RPMI7951 (cell line): ENCODE data around the gene MYO7A. TPM values are rescaled to one million over a fixed set of nuclear protein-coding genes. Genes with fewer than 3 reads are reported as not detected.
"Not testable (repeated sequence)": the region's sequence is repeated elsewhere in the genome, so short reads cannot be mapped to it uniquely, and the experiment has no call there.

Experiments
- DNase-seq: peaks from one replicate; pipeline ENCODE4 v3.0.0-alpha.2; 2012; ENCODE audit warnings: low read depth
- total RNA-seq: library from RNA; depleted of rRNA; stranded (reverse); fragments of >200 nt; shearing (Covaris generic); gene quantifications from 2 replicates; pipeline ENCODE4 v1.2.3, GENCODE V29; 2014

Gene MYO7A
- total RNA-seq, 1 experiment from 2014 or later = 0.36 TPM

- no peak for DNase-seq
Observed at GRCh38 chr11:77093056-77093891, 34.8 kb upstream of the MYO7A start.

- no peak for DNase-seq
Observed at GRCh38 chr11:77093987-77094840, 33.8 kb upstream of the MYO7A start.

DNA sequence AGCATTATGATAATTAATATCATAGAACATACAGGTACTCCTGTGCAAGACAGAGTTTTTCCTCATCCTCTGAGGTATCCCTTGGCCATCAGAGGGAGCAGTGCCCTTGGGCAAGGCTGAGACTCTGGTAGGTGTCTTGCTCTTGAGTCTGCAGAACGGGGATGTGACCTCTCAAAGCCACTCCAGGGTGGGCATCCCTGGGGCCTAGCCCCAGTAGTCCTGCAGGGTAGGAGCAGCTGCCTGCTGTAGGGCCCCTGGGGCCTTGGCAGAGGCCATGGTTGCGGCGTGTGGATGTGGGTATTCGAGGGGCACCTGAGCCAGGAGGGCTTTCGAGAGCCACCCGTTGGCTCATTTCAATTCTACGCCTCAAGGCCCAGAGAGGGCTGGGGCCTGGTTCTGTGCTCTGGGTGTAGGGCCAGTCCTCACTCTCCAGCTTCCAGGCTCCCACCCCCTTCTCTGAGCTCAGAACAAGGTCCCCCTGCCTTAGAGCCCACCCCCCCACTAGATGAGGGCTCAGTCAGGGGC is 33.1 kb upstream of the MYO7A start:
- DNase-seq = no peak

DNA sequence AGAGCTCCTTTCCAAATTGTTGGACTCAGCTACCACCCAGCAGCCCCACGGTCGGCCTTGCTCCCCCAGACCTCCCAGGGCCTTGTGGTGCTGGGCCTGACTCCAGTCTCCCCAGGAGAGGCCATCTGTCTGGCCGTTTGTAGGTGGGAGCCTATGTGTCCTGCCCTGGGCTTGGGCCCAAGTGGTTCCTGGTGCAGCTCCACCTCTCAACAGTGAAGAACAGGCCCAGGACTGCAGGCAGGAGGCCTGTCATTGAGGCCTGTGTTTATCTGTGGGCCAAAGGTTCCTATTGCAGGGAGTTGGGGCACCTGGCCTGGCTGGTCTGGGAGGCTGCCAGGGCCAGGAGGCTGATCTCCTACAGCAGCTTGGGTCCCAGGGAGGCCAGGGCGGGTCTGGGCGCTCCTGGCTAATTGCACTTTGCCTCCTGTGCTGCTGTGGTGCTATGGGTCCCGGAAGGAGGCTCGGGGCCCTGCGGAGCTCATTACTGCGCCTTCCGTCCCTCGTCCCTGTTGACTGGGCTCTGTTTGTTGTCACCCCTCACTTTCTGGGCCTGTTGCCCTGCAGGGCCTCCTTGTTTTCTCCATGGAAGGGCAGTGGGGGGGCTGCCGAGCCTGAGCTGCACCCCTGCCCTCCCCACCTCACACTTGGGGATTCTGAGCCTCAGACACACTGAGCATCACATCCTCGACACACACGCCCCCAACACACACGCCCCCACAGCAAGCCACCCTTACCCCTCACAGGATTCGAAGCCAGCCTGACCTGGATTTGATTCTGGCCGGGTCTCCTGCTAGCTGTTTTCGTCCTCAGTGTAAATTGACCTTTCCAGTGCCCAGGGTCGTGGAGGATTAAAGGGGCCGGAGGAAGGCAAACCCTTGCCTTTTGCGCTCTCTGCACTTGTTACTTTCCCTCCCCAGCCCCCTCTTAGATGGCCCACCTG is 32.2 kb upstream of the MYO7A start:
- no peak for DNase-seq

GRCh38 chr11:77096591-77097019 is 31.4 kb upstream of the MYO7A start:
- DNase-seq = no peak

DNA sequence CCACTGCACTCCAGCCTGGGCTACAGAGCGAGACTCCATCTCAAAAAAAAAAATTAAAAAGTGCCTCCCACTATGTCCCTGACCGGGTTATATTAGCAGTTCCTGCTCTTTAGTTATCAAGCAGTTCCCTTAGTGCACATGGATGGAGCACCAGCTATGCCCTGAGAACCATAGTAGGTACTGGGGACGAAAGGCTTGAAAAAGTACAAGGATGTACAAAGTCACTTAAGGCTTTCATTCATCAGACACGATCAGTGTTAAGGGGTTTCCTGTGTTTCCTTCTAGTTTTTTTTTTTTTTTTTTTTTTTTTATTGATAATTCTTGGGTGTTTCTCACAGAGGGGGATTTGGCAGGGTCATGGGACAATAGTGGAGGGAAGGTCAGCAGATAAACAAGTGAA is 30.9 kb upstream of the MYO7A start:
- not testable (repeated sequence) for DNase-seq

DNA sequence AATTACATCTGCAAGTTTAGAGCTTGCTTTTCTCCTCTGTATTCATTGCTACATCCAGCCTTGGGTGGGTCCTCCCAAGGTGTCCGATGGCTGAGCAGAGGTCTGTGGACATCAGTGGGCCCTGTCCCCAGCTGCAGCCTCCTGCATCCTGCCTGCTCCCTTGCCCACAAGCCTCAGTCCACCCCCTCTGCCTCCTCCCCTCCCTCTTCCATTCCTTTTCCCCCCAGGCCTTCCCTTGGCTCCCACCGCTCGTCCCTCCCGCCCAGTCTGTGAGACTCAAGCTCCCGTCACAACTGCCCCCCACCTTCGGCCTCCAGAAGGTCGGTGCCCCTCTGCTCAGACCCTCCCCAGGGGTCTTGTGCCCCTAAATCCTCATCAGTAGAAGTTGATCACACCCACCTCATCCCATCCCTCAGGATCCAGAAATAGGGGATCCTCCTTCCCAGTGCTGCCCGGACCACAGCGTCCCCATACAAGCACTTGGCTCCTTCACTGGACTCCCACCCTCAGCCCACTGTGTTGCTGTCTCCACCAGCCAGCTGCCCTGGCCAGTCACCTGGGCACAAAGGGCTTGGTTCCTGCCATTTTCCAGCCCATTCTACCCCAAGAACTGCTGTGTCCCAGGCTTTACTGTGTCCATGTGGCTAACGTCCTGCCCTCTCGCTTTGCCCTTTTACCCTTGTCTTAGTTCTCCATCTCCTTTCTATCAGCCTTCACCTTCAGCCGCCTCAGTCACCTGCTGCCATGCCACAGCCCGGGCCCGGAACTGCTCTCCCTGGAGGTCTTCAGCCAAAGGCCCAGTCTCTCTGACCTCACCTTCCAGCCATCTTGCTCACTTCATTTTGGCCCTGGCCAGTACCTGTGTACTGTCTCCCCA is 27.6 kb upstream of the MYO7A start:
- no peak for DNase-seq

DNA sequence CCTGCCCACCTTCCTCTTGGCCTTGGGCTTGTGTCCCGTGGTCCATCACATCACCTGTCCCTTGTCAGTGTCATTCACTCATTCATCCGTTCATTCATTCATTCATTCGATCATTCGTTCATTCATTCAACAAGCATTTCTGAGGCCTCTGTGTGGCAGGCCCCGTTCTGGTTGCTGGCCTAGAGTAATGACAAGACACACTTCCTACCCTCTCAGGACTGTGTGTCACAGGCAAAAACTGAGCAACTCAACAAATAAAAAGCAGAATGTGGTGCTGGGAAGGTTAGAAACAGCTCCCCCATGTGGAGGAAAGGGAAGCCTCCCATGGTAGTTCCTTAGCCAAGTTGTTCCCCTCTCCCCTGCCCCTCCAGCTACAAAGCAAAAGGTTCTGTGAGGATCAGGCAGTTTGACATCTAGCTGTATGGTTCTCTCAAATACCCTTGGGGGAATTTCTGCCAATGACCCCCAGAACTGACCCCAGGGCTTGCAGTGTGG is 27.0 kb upstream of the MYO7A start:
- DNase-seq = no peak

DNA sequence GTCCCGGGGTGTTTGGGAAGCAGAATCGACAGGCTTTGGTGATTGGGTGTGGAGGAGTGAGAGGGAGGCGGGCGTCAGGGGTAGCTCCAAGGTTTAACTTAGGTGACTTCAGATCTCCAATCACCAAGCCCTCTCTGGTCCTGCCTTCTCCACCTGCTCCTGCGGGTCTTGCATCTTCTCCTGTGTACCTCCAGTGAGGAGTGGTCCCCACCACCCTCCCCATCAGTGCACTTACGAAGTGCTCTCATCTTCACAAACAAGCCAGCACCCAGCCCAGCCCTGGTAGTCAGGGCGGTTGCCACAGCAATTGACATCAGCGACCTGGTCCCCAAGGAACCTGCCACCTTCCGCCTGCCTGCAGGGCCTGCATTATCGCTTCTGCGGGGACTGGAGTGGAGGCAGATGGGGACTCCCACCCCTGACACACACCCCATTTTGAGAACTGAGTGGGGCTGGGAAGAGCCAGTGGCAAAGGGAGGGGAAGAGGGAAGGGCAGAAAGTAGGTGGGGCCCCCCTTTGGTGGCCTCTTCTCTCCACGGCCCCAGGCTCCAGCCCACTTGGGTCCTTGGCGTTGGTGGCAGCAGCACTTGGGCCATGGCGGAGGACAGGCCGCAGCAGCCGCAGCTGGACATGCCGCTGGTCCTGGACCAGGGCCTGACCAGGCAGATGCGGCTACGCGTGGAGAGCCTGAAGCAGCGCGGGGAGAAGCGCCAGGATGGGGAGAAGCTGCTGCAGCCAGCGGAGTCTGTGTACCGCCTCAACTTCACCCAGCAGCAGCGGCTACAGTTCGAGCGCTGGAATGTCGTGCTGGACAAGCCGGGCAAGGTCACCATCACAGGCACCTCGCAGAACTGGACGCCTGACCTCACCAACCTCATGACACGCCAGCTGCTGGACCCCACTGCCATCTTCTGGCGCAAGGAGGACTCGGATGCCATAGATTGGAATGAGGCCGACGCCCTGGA is 25.5 kb upstream of the MYO7A start, which contains the start of gene OMP:
TSS of gene OMP (plus strand) at position 595 of the 965 bp plus-strand sequence. CDS start at position 595, 0 bp downstream.
- DNase-seq = no peak

DNA sequence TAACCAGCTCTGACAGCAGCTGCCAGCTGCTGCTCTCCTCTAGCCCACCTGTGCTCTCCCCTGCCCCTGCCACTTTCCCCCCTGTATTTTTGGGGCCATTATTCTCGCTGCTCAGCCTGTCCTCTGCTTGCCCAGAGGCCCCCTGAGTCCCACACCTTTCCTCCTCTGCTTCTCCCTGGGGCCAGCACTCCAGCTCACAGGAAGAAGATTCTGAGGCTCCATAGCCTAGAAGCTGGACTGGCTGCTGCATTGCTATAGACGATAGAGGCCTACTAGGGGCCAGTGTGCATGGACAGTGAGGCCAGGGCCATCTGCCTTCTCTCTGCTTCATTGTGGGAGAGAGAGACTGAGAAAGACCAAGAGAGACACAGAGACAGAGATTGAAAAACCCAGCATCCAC is 24.7 kb upstream of the MYO7A start:
- DNase-seq = no peak

DNA sequence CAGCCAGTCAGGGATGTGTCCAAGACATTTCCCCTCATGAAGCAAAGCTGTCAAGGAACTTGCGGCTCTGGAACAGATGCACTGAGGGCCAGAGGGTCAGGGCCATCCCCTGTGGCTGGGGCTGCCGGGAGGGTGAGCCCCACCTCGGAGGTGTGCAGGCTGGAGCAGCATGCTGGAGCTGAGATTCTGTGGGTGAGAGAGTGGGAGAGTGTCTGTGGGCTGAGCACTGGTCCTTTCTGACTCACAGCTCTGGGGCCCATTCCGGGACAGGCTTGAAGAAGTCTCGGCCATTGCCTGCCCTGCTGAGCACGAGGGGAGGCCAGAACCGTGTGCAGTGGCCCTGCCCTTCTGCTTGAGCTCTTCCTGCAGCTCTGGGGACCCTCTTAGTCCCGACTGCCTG is 23.3 kb upstream of the MYO7A start:
- DNase-seq = no peak

GRCh38 chr11:77106321-77106720 is 21.7 kb upstream of the MYO7A start:
- peak; percentile 84 for DNase-seq

GRCh38 chr11:77106759-77107158 is 21.3 kb upstream of the MYO7A start:
- no peak for DNase-seq

DNA sequence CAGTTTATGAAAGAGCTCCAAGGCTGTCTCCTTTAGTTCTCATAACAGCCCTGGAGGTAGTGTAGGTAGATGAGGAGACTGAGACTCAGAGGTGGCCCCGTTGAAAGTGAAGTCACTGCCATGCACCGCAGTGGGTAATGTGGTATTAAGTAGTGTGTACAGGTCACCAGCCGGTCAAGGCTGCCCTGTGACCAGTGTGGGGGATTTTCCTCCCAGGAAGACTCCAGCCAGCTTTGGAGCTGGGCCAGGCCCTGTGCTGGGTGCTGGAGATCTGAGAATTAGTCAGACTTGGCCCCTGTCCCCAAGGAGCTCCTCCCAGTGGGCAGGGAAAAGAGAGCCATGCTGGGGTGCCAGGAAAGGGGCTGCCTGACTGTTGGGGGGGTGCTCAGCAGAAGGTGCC is 20.1 kb upstream of the MYO7A start:
- peak; percentile 96 for DNase-seq

DNA sequence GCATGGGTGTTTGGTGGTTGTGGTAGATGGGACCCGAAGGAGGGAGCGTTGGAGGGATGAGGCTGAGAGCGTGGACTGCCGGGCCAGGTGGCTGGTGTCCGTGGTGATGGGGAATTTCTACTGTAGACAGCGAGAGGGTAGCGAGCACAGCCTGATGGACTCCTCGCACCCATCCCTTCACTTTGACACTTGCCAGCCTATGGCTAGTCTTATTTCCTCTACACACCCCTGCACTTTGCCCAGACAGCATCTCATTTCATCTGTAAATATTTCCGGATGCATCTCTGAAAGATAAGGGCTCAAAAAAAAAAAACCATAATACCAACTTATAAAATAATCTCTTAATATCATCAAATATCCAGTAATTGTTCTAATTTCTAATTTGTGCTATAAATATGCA is 19.6 kb upstream of the MYO7A start:
- no peak for DNase-seq

DNA sequence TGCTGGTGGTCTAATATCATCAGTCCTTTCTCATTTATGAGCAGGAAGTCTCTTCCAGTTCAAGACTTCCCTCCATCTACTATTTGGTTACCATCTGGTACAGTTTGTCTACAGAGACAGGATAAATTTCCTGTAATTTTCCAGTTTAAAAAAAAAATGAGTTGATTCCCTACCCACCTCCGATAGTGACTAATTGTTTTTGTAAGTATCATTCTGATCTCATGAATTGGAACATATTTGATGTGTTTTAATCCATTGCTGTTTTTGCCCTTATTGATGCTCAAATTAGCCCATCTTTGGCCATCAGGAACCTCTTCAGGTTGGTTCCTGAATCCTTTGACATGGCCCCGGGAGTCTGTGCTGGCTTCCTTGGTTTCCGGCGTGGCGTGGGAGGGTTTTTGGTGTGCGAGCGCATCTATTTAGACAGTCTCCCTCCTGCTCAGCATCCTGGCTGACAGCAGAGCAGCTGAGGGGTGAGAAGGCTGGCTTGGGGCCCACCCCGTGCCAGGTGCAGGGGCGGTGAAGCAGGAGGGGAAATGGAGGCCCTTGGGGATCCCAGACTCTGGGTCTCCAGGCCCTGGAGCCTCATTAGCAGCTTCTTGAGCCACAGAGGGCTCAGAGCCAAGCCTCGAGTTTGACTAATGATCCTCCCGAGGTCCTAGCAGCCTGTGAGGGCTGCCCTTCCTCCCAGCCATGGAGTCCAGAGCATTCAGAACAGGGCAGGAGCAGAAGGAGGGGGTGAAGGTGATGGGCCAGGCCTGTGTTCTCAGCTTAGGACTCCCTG is 18.6 kb upstream of the MYO7A start:
- no peak for DNase-seq

- DNase-seq = no peak
Observed at GRCh38 chr11:77110836-77111235, 17.2 kb upstream of the MYO7A start.

- no peak for DNase-seq
Observed at GRCh38 chr11:77111277-77111676, 16.8 kb upstream of the MYO7A start.
